ENCODE measurements around the gene SIT1. TPM values are rescaled to one million over a fixed set of nuclear protein-coding genes. Genes with fewer than 3 reads are reported as not detected.

The SIT1 gene
- total and polyA plus RNA-seq, 2 donors (not counting 3 experiments of a cell fraction or from before 2014, with no cell fraction given) = not detected

- CTCF ChIA-PET = interaction anchor here (5.4 kb wide), 1 partner anchor 18 kb away, joined by 53 read pairs; no protein-coding TSS in a partner anchor
- H4K20me1 ChIP-seq (replicated peaks; ENCODE audit: control insufficient read depth, extremely low read depth, insufficient read depth, low read length) = no peaks in the 10 kb centered on the region
Measured at GRCh38 chr9:35700031-35700430, 49.3 kb upstream of the SIT1 start.

GRCh38 chr9:35698231-35698630 lies 47.5 kb upstream of the SIT1 start:
- no peaks in the 10 kb centered on the region for H4K20me1 ChIP-seq (replicated peaks; ENCODE audit: control insufficient read depth, extremely low read depth, insufficient read depth, low read length)
- POLR2A ChIA-PET = no interaction called here
- FAIRE-seq = no peak

More at GRCh38 chr9:35700031-35700430, 49.3 kb upstream of the SIT1 start:
- Histone ChIP-seq H3K27ac (ENCODE audit: insufficient read depth, low read depth, low read length) (no peak overlapping the region), H3K9me1 (replicated peaks; ENCODE audit: control insufficient read depth, extremely low read depth, insufficient read depth, low read length) (no peaks in the 10 kb centered on the region), H3K4me2 (ENCODE audit: insufficient read depth, low read length) (no peak overlapping the region), H3K79me2 (ENCODE audit: control insufficient read depth, insufficient read depth, low read length) (no peaks in the 10 kb centered on the region), H2AFZ (ENCODE audit: low read depth, low read length) (no peak overlapping the region), H3K9ac (replicated peaks; ENCODE audit: extremely low read depth, insufficient read depth, low read length) (no peak overlapping the region), H3K4me1 (ENCODE audit: control insufficient read depth, extremely low read depth, insufficient read depth, low read length) (no peaks in the 10 kb centered on the region), H3K36me3 (ENCODE audit: control insufficient read depth in 2 of 2, extremely low read depth in 1 of 2, insufficient read depth in 2 of 2, low read length in 2 of 2) (peaks cover 58 to 82% of the 10 kb centered on the region in 2 experiments), H3K27me3 (ENCODE audit: control insufficient read depth in 2 of 2, insufficient read depth in 2 of 2, low read length in 2 of 2) (no peaks in the 10 kb centered on the region), H3K9me3 (replicated peaks; ENCODE audit: control insufficient read depth, insufficient read depth, low read length) (no peaks in the 10 kb centered on the region), H3K4me3 (replicated peaks in 1 of 3; ENCODE audit: insufficient read depth in 1 of 3, low read depth in 1 of 3, low read length in 3 of 3) (no peak overlapping the region)
- FAIRE-seq = no peak
- dilution Hi-C loops (cut with MboI; ENCODE audit: extremely low pct_ligation_motif_present, low sequenced_read_pairs) = no loop called here
- intact Hi-C loops (cut with micrococcal nuclease) = no loop called here
- no peak for DNase-seq (ENCODE audit: low read depth, low spot score)
- no TSS peak for BruUV-seq (replicated peaks)
- TF ChIP-seq, protein P1, sequence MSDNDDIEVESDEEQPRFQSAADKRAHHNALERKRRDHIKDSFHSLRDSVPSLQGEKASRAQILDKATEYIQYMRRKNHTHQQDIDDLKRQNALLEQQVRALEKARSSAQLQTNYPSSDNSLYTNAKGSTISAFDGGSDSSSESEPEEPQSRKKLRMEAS (IDR thresholded peaks at IDR 0.05; ENCODE audit: insufficient read depth, insufficient read length) = no peak
- TF ChIP-seq POLR2A (IDR thresholded peaks at IDR 0.05; ENCODE audit: low read depth, low read length) = no peak
- no peak for TF ChIP-seq JUN (IDR thresholded peaks at IDR 0.05; ENCODE audit: borderline replicate concordance, insufficient read depth, insufficient read length, low read depth)
- POLR2A ChIA-PET = no interaction called here

More at GRCh38 chr9:35698231-35698630, 47.5 kb upstream of the SIT1 start:
- no peak overlapping the region for H2AFZ ChIP-seq (ENCODE audit: low read depth, low read length)
- H3K4me3 ChIP-seq (replicated peaks in 1 of 3; ENCODE audit: insufficient read depth in 1 of 3, low read depth in 1 of 3, low read length in 3 of 3) = no peak overlapping the region
- H3K9ac ChIP-seq (replicated peaks; ENCODE audit: extremely low read depth, insufficient read depth, low read length) = no peak overlapping the region
- CTCF ChIA-PET = interaction anchor here (1.2 to 13.5 kb wide), 5 partner anchors 9 to 37 kb away, joined by 7 to 227 read pairs (median 16); partner anchors contain the start of genes ARHGEF39, CCDC107 and RMRP
- DNase-seq (ENCODE audit: low read depth, low spot score) = no peak
- no peak overlapping the region for H3K27ac ChIP-seq (ENCODE audit: insufficient read depth, low read depth, low read length)
- no peaks in the 10 kb centered on the region for H3K4me1 ChIP-seq (ENCODE audit: control insufficient read depth, extremely low read depth, insufficient read depth, low read length)
- intact Hi-C loops (cut with micrococcal nuclease) (no loop called here), dilution Hi-C loops (cut with MboI; ENCODE audit: extremely low pct_ligation_motif_present, low sequenced_read_pairs) (no loop called here)
- no peak overlapping the region for H3K4me2 ChIP-seq (ENCODE audit: insufficient read depth, low read length)
- H3K9me1 ChIP-seq (replicated peaks; ENCODE audit: control insufficient read depth, extremely low read depth, insufficient read depth, low read length) = no peaks in the 10 kb centered on the region
- H3K79me2 ChIP-seq (ENCODE audit: control insufficient read depth, insufficient read depth, low read length) = no peaks in the 10 kb centered on the region
- H3K27me3 ChIP-seq (ENCODE audit: control insufficient read depth in 2 of 2, insufficient read depth in 2 of 2, low read length in 2 of 2) = no peaks in the 10 kb centered on the region
- BruUV-seq (replicated peaks) = no TSS peak
- peaks cover 46 to 65% of the 10 kb centered on the region in 2 experiments for H3K36me3 ChIP-seq (ENCODE audit: control insufficient read depth in 2 of 2, extremely low read depth in 1 of 2, insufficient read depth in 2 of 2, low read length in 2 of 2)
- TF ChIP-seq EZH2 (IDR thresholded peaks at IDR 0.05; ENCODE audit: borderline replicate concordance, low read depth, low read length, severe bottlenecking) (no peak), FOS (IDR thresholded peaks at IDR 0.05; ENCODE audit: borderline replicate concordance, insufficient read depth, low read length) (no peak), GATA2 (IDR thresholded peaks at IDR 0.05; ENCODE audit: insufficient read depth, insufficient read length, low read depth, low read length) (no peak)
- no peaks in the 10 kb centered on the region for H3K9me3 ChIP-seq (replicated peaks; ENCODE audit: control insufficient read depth, insufficient read depth, low read length)

Data from endothelial cell of umbilical vein (primary cell).